OCI-LY1 (cell line): ENCODE measurements around the gene DPAGT1.
A peak's percentile ranks its signal among the peaks of the same experiment; 100 is the strongest.

Experiments
- H2AFZ ChIP-seq: fragments of 200-600 bp; sonication (generic), shearing (Covaris generic); 2 replicates; pipeline ENCODE4 v1.6.0; 2014; ENCODE audit warnings: antibody characterized with exemption, mild to moderate bottlenecking, low read length
- H3F3A ChIP-seq: fragments of 200-600 bp; sonication (generic), shearing (Covaris generic); 2 replicates; pipeline ENCODE4 v1.6.0; 2014; ENCODE audit warnings: mild to moderate bottlenecking, antibody characterized with exemption, low read length, moderate library complexity; ENCODE audit not compliant: insufficient read depth
- H3K27ac ChIP-seq: fragments of 200-600 bp; sonication (generic); 2 replicates; pipeline ENCODE4 v1.5.1; 2014; ENCODE audit warnings: low read length, mixed run types, mild to moderate bottlenecking, low read depth; ENCODE audit not compliant: poor library complexity, severe bottlenecking
- H3K27me3 ChIP-seq: fragments of 200-600 bp; sonication (generic); 2 replicates; pipeline ENCODE4 v1.6.0; 2014; ENCODE audit warnings: antibody characterized with exemption, mild to moderate bottlenecking, low read length, moderate library complexity; ENCODE audit not compliant: insufficient read depth
- H3K36me3 ChIP-seq: fragments of 200-600 bp; sonication (generic); 2 replicates; pipeline ENCODE4 v1.6.1; 2014; ENCODE audit warnings: mild to moderate bottlenecking, antibody characterized with exemption, low read length, moderate library complexity, mixed read lengths; ENCODE audit not compliant: insufficient read depth
- H3K4me1 ChIP-seq: fragments of 200-600 bp; sonication (generic); 2 replicates; pipeline ENCODE4 v1.5.1; 2014; ENCODE audit warnings: mild to moderate bottlenecking, low read length, moderate library complexity; ENCODE audit not compliant: insufficient read depth, severe bottlenecking
- H3K4me2 ChIP-seq: fragments of 200-600 bp; sonication (generic), shearing (Covaris generic); 2 replicates; pipeline ENCODE4 v1.6.1; 2014; ENCODE audit warnings: low read length
- H3K4me3 ChIP-seq: fragments of 200-600 bp; sonication (generic); 2 replicates; pipeline ENCODE4 v1.5.1; 2014; ENCODE audit warnings: low read length, low read depth, mild to moderate bottlenecking, mixed read lengths; ENCODE audit not compliant: poor library complexity, severe bottlenecking
- H3K79me2 ChIP-seq: fragments of 200-600 bp; shearing (Covaris generic); 2 replicates; pipeline ENCODE4 v1.6.1; 2016; ENCODE audit warnings: mixed run types, low read length, mixed read lengths; ENCODE audit not compliant: insufficient read depth
- H3K9ac ChIP-seq: fragments of 200-600 bp; sonication (generic), shearing (Covaris generic); 2 replicates; pipeline ENCODE4 v1.6.1; 2014; ENCODE audit warnings: mild to moderate bottlenecking, low read length, mixed read lengths
- H3K9me2 ChIP-seq: fragments of 200-600 bp; sonication (generic), shearing (Covaris generic); 2 replicates; pipeline ENCODE4 v1.6.1; 2014; ENCODE audit warnings: low read depth, mild to moderate bottlenecking, low read length, mixed read lengths
- H3K9me3 ChIP-seq: fragments of 200-600 bp; shearing (Covaris generic); 2 replicates; pipeline ENCODE4 v1.6.1; 2014; ENCODE audit warnings: low read length, mixed read lengths
- H4K20me1 ChIP-seq: fragments of 200-600 bp; sonication (generic), shearing (Covaris generic); 2 replicates; pipeline ENCODE4 v1.6.0; 2016; ENCODE audit warnings: mild to moderate bottlenecking, low read length; ENCODE audit not compliant: insufficient read depth
- EZH2 ChIP-seq: fragments of 200-600 bp; sonication (generic), shearing (Covaris generic); IDR thresholded peaks from 2 replicates; pipeline ENCODE4 v1.8.0; 2017; ENCODE audit warnings: borderline replicate concordance, mixed run types, mild to moderate bottlenecking, antibody characterized with exemption, low read length, moderate library complexity, mixed read lengths
- TF ChIP-seq, protein P1 (sequence below): fragments of 200-600 bp; sonication (generic), shearing (Covaris generic); IDR thresholded peaks from 2 replicates; pipeline ENCODE4 v1.5.1; 2017; ENCODE audit warnings: mild to moderate bottlenecking, antibody characterized with exemption, low read length, moderate library complexity, mixed read lengths

Gene DPAGT1

DNA sequence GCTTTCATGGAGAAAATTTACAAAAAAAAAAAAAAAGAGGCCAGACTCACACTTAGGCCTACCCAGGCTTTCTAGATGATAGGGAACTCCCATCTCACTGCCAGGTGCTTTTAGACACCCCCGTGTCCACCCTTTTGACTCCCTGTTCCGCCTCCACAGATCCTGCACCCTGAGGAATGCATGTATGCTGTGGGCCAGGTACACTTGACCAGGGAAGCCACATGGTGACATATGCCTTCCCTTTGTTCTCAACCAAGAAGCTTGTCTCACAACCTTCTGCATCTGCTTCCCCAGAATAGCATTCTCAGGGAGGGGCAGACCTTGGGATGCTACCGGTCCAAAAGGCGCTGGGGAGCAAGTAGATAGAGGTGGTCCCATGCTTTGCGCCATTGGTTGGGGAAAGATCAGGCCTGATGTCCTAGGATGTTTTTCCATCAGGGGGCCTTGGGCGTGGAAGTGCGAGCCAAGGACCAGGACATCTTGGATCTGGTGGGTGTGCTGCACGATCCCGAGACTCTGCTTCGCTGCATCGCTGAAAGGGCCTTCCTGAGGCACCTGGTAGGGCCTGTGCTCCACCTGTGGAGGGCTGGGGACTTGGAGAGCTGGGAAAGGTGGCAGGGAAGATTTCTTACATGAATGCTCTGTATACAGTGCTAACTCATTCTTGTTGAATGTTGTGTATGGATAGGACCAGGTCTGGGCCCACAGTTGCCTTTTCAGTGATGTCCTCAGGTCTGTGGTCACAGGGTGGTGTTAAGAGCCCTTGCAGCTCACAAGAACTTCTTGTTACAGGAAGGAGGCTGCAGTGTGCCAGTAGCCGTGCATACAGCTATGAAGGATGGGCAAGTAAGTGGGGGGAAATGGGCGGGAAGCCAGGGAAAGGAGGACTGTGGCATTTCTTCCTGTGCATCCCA lies 9.4 kb downstream of the DPAGT1 start:
- peaks cover 3% of the 10 kb centered on the region for H3F3A ChIP-seq
- peaks cover 58% of the 10 kb centered on the region for H3K36me3 ChIP-seq
- H4K20me1 ChIP-seq, result no peaks in the 10 kb centered on the region
- no peaks in the 10 kb centered on the region for H3K9me2 ChIP-seq
- peak overlapping the region; percentile 100 for H3K4me3 ChIP-seq
- H2AFZ ChIP-seq, result no peak overlapping the region
- H3K27ac ChIP-seq, result peak overlapping the region; percentile 86
- H3K9me3 ChIP-seq, result no peaks in the 10 kb centered on the region
- peak overlapping the region; percentile 97 for H3K4me2 ChIP-seq
- peaks cover 29% of the 10 kb centered on the region for H3K4me1 ChIP-seq
- TF ChIP-seq, protein P1, sequence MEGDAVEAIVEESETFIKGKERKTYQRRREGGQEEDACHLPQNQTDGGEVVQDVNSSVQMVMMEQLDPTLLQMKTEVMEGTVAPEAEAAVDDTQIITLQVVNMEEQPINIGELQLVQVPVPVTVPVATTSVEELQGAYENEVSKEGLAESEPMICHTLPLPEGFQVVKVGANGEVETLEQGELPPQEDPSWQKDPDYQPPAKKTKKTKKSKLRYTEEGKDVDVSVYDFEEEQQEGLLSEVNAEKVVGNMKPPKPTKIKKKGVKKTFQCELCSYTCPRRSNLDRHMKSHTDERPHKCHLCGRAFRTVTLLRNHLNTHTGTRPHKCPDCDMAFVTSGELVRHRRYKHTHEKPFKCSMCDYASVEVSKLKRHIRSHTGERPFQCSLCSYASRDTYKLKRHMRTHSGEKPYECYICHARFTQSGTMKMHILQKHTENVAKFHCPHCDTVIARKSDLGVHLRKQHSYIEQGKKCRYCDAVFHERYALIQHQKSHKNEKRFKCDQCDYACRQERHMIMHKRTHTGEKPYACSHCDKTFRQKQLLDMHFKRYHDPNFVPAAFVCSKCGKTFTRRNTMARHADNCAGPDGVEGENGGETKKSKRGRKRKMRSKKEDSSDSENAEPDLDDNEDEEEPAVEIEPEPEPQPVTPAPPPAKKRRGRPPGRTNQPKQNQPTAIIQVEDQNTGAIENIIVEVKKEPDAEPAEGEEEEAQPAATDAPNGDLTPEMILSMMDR, result no peak
- TF ChIP-seq EZH2, result no peak
- peaks cover 18% of the 10 kb centered on the region for H3K79me2 ChIP-seq
- no peaks in the 10 kb centered on the region for H3K27me3 ChIP-seq
- H3K9ac ChIP-seq, result peak overlapping the region; percentile 100; the same call in 1 of the 2 replicates

DNA sequence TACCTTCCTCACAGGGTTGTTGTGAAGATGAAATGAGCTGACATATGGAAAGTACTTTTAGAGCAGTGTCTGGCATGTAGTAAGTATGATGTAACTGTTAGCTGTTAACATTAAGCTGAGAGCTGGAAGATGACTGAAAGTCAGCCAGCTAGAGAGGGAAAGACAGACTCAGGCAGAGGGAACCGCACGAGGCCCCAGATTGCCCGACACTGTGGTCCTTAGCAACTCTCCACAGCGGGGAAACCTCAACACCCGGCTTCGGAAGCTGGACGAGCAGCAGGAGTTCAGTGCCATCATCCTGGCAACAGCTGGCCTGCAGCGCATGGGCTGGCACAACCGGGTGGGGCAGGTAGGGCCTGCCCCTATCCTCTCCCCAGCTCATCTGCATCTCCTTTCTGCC lies 10.5 kb downstream of the DPAGT1 start:
- H3K4me3 ChIP-seq, result no peak overlapping the region
- no peaks in the 10 kb centered on the region for H3K27me3 ChIP-seq
- H3K36me3 ChIP-seq, result peaks cover 48% of the 10 kb centered on the region
- no peaks in the 10 kb centered on the region for H4K20me1 ChIP-seq
- peaks cover 36% of the 10 kb centered on the region for H3K4me1 ChIP-seq
- H3K9ac ChIP-seq, result no peak overlapping the region; the same call in 1 of the 2 replicates
- H3K79me2 ChIP-seq, result peaks cover 18% of the 10 kb centered on the region
- no peaks in the 10 kb centered on the region for H3K9me3 ChIP-seq
- H3K9me2 ChIP-seq, result no peaks in the 10 kb centered on the region
- H3K27ac ChIP-seq, result peak overlapping the region; percentile 60
- peaks cover 3% of the 10 kb centered on the region for H3F3A ChIP-seq
- TF ChIP-seq, protein P1, result no peak
- no peak for TF ChIP-seq EZH2
- no peak overlapping the region for H2AFZ ChIP-seq
- no peak overlapping the region for H3K4me2 ChIP-seq

DNA sequence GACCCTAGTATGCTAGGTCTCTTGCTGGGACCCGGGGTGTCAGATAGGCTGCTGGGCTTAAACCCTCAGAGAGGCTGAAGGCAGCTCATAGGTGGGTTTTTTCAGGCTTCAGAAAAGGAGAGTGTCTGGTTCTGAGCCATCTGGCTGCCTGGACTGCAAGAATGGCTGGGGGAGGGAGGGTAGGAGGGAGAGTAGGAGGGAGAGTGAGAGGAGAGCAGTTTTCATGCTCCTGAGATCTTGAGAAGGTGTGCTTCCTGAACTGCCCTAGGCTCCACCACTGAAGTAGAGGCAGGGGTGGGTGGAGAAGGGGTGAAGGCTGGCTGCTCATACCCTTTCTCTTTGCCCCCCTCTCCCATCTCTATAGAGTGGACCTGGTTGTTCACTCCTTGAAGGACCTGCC lies 12.3 kb downstream of the DPAGT1 start:
- H3K27ac ChIP-seq, result peak overlapping the region; percentile 10
- H3K9me2 ChIP-seq, result no peaks in the 10 kb centered on the region
- peaks cover 35% of the 10 kb centered on the region for H3K36me3 ChIP-seq
- no peaks in the 10 kb centered on the region for H3K27me3 ChIP-seq
- TF ChIP-seq, protein P1, result no peak
- TF ChIP-seq EZH2, result no peak
- H4K20me1 ChIP-seq, result no peaks in the 10 kb centered on the region
- H3K4me1 ChIP-seq, result peaks cover 39% of the 10 kb centered on the region
- H3F3A ChIP-seq, result peaks cover 3% of the 10 kb centered on the region
- no peaks in the 10 kb centered on the region for H3K9me3 ChIP-seq
- H3K4me2 ChIP-seq, result no peak overlapping the region
- no peak overlapping the region for H2AFZ ChIP-seq
- peaks cover 19% of the 10 kb centered on the region for H3K79me2 ChIP-seq
- H3K9ac ChIP-seq, result no peak overlapping the region
- H3K4me3 ChIP-seq, result no peak overlapping the region
